ENCODE data around the gene ABCB4.

The ABCB4 gene

DNA sequence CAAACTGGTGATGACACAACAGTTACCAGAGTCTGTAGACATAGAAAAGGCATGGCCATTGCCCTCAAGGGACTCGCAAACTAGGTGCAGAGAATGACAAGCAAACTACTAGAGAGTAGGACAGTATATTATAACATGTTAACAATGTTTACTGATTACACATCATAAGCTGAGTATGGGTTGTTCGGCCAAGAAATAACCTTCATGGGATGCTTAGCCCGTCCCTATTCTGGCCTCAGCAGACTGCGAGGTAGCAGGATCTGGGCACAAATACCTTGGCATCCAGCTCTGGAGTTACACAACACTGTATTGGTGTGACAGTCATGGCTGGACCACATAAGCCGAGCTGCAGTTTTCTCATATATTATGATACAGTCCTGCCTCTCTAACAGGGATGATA is 51.4 kb downstream of the ABCB4 start:
- no peak for DNase-seq (ENCODE audit: low read depth, low spot score)

DNA sequence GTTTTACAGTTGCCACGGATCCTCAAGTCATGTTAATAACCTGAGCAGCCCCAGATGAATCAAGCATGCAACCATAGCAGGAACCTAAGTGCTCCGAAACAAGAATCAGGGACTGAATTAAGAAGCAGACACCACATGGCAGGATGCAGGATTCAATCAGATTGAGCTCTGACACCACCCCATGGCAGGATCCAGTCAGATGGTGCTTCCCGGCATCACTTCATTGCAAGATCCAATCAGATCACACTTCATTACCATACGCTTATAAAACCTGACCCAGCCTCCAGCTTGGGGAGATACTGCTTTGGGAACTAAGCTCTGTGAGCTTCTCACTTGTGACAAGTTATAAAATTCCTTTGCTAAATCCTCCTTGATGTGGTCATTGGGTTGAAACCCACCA is 55.3 kb downstream of the ABCB4 start:
- DNase-seq (ENCODE audit: low read depth, low spot score): no peak

DNA sequence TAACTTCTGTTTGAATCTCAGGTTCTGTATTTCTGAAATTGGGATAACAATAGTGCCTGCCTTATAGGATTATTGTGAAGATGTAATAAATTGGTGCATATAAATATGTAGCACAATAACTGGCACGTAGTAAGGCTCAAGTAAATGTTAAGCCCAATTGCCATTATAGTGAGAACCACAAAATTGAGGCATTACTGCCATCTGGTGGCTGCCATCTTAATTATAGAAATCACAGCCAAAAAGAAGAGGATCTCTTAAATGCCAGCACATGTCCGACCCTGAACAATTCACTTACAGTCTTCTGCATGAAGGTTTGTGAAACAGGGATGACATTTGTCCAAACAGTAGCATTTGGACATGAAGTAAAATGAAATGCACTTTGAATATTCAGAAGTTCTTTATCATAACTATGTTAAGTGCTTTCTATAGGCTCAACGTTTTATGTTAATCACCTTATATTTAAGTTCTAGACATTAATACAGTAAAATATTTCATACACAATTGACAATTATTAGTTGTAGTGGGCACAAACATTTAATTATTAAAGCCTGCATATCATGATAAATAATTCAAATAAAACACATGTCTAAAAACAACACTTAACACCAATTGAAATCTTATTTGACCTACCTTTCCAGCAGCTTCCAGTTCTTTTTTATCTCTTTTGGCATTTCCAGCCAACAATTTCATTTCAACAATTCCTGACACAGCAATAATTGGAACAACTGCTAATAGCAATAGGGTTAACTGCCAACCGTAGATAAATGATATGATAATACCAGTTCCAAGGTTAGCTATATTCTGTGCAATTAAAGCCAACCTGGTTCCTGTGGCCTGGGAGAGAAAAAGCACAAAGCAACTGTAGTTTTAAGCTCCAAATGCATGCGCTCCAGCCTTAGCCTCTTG is 58.5 kb downstream of the ABCB4 start:
- DNase-seq (ENCODE audit: low read depth, low spot score): peak; percentile 42

DNA sequence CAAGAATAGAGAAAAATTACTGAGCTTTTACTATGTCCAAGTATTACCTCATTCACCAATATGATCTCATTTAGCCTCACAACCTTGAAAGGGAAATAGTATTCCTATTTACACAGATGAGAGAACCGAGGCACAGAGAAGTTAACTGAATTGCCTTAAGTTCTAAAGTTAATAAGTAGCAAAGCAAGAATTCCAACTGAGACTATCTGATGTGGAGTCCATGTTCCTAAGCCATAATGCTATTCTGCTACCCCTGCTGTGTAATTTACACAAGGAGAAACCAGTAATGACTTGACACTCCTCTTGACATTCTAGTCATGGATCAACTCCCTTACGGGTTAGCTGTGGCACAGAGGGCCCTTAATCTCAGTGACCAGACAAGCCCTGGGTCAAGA is 60.7 kb downstream of the ABCB4 start:
- DNase-seq (ENCODE audit: low read depth, low spot score): no peak

DNA sequence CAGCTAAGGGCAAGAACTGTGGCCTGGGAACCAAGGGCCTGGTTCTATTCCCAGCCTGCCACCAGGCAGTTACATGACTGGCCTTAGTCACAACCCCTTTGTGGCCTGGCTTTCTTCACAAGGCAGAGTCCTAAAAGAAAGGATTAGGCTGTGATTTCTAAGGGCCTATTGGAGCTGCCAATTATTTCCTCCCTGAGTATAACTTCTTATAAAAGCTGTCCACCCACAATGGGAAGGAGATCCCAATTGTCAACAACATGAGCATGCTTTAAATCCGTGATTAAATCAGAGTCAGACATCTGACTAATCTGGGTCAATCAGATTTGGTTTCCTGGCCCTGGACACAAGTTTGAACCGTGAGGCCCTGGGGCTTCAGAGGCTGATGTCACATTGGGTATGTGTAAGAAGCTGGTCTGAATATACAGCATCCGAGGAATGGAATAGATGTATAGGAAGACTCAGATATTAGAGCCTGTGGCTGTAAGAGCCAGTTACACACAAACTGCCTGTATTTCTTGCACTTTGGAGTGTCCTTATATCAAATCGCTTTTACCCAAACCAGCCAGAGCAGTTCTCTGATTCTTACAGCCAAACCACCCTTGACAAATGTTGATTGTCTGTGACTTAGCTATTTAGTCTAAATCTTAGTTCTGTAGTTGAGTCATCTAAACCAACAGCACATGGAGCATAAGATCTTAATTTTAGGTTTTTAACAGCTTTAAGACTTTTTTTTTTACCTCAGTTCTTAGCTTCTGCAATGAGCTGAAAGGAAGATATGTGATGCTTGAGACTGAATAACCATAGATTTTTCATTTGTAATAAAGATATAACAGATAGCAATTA is 61.3 kb downstream of the ABCB4 start:
- DNase-seq (ENCODE audit: low read depth, low spot score): peak; percentile 30

DNA sequence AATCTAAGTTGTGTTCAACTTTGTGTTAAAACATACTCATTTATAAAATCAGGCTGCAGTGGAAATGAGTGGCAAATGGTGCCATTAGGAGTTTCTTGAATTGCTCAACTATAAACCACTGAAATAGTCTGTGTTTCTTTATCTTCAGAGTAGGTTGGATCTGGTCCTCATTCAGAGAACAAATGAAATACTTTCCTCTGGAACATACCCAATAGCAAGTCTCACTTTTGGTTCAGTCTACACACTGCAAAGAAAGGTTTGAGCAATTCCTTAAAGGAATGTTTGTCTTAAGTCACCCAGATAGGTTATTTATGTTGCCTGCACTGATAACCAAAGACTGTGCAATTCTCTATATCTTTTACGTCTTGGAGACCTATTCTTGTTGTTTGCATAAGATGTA is 62.5 kb downstream of the ABCB4 start:
- no peak for DNase-seq (ENCODE audit: low read depth, low spot score)

DNA sequence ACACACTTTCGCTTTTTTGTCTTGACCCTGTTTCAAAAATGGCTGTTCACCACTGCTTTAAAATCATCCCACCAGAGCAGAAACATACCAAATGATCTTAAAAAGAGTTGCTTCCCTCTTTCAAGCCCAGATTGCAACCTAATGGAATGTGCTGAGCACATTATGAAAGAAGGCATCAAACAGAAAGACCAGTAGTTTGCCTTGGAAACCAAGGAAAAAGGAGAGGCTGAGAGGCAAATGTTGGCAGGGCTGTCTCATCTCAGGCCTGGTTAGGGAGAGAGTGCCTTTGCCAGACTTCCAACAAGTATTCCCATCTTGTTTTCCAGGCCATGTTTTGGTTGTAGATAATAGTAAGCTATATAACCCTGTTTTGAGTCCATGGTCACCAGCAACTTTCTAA is 64.3 kb downstream of the ABCB4 start:
- DNase-seq (ENCODE audit: low read depth, low spot score): no peak

DNA sequence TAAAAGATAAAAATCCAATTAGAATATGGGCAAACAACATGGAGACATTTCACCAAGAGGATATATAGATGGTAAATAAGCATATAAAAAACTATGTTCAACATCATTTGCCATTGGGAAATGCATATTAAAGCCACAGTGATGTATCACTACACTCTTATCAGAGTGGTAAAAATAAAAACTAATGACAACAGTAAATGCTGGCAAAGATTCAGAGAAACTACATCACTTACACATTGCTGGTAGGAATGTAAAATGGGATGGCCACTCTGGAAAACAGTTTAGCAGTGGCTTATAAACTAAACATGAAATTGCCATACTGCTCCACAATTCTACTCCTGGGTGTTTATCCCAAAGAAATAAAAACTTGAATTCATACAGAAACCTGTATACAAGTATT is 70.8 kb downstream of the ABCB4 start:
- DNase-seq (ENCODE audit: low read depth, low spot score): no peak

DNA sequence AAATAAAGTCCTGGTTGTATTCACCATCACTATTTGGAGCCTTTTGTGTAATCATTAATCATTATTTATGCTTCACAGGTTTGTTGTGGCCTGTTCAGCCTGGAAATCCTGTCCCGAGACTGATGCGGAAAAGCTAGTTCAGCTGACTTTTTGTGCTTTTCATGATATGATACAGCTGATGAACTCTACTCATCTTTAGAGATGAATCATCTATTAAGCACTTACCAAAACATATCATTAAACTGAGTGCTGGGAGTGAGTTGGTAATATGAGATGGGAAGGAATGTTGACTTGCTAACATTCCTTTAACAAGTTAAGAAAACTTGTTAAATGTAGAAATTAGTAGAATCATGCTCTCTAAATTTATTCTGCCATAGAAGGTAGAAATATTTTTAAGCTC is 77.0 kb downstream of the ABCB4 start:
- DNase-seq (ENCODE audit: low read depth, low spot score): no peak

DNA sequence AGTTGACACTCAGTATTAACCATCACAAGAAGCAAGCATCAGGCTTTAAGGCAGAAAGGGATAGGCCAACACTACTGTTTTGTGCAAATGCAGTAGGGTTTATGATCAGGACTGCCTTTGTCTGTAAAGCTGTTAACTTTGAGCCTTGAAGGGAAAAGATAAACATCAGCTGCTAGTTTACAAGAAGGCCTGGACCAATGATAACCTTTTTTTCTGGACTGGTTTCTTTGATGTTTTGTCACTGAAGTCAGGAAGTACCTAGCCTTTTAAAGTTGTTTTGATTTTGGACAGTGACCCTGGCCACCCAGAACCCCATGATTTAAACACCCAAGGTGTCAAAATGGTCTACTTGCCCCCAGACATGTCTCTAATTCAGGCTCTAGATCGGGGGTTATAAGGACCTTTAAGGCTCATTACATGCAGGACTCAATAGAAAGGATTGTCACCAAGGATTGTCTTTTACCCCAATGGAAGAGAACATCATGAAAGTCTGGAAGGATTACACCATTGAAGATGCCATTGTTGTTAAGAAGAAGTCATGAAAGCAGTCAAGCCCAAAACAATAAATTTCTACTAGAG is 79.9 kb downstream of the ABCB4 start:
- DNase-seq (ENCODE audit: low read depth, low spot score): no peak

DNA sequence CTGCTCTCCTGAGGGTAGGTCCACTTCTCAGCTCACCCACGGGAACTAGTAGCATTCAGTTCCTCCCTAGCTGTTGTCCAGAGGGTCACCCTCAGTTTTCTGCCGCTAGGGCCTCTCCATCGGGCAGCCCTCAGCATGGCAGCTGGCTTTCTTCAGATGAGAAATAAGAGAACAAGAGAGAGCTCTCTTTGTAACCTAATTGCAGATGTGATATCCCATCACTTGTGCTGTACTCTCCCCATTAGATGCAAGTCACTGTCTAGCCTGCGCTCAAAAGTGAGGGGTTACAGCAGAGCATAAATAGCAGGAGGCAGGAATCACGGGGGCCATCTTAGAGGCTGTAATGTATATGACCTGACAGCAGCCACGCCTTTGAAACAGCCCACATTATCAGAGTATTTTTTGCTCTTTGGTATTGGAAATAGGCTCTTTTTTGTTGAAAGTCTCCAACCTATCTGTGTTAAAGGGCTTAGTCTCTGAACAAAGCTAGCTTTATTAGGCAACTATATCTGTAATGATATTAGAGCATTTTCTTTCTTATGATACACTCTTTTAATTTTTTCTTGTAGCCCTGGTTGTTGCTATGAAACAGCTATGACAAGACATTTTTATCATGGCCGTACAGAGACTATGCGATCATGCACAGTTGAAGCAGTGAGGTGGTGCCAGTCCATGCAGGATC is 84.3 kb downstream of the ABCB4 start:
- DNase-seq (ENCODE audit: low read depth, low spot score): no peak

DNA sequence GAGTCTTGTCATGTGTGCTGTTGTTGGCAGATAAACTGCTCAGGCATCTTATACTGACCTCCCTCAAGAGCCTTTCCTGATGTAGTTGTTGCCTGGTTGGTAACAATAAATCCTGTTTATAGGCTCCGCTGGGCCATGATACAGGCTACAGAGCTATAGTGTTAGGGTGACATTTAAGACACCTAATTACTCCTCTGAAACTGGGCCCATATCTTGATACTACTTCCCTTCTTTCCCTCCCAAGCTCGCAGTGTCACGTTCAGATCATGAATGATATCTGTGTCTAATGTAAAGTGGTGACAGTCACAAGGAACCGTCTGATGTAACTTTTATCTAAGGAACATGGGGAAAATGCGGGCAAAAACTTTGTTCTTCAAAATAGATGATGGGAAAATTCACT is 94.6 kb downstream of the ABCB4 start:
- DNase-seq (ENCODE audit: low read depth, low spot score): no peak

DNA sequence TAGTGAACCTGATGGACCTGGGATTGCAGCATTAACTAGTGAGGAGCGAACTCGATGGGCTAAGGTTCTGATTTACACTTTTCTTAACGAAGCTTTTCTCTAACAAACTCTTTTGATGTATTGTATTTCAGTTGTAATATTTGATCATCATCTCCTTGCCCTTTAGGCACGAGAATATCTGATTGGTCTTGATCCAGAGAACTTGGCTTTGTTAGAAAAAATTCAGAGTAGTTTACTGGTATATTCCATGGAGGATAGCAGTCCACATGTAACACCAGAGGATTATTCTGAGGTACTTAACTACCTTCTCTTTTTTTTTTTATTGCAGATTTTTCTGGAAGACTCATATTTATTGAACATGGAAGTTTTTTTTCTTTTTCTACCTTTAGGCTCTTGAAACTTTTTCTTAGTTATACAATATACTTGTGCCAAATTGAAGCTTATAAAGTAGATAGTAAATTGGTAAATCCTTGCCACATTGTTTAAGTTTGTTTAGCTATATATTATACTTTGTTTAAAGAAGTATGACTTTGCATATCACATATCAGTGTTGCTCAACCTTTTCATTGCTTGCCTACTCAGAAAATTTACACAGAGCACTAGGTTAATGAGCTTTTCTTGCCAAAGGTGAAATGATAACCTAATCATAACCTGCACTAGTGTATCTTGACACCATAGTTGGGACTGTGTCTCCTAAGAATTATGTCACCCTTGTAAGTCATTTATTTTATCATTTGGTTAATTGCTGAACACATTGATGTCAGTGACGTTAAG is 99.6 kb downstream of the ABCB4 start:
- DNase-seq (ENCODE audit: low read depth, low spot score): no peak

DNA sequence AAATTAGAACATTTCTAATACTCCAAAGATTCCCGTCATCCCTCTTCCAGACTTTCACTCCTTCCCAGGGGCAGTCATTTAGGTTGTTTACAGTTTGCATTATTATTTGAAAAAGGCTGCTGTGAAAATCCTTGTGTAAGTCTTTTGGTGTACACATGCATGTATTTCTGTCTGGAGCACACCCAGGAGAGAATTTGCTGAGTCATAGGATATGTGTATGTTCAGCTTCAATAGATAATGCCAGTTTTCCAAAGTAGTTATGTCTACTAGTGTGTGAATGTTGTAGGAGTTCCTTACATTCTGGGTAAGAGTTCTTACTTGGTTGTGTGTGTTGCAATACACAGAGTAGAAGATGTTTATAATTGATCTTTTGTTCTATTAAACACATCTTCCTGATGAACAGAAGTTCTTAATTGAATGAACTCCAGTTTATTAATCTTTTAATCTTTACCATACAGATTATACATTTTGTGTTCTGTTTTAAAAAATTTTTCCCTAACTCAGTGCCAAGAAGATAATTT is 104.8 kb downstream of the ABCB4 start:
- no peak for DNase-seq (ENCODE audit: low read depth, low spot score)

DNA sequence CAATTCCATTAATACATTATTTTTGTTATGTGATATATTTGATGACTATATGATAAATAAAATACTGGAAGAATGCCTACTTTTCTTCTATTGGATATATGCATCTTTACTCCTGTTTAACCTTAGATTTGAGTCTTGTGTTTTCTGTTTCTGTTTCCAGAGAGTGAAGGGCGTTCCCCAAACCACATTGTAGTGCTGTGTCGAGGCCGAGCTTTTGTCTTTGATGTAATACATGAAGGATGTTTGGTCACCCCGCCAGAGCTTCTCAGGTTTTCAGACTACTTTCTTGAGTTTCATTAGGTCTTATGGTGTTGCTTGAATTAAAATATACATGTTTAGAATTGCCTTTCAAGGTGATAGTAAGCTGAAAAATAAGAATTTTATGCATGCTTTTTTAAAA is 106.3 kb downstream of the ABCB4 start:
- no peak for DNase-seq (ENCODE audit: low read depth, low spot score)

DNA sequence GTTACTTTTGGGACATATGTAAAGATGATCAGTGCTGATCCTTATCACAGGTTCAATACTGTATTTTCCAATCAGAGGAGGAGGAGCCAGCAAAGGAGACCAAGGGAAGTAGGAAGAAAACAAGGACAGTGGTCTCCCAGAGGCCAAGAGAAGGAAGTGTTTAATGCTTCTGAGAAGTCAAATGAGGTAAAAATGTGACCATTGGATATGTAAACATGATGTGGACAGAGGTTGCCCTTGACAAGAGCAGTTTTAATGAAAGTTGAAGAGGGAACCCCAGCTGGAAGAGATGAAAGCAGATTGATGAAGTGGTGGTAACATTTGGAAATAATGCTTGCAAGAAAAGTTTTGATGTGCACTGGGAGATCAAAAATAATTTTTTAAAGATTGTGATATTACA is 111.2 kb downstream of the ABCB4 start:
- no peak for DNase-seq (ENCODE audit: low read depth, low spot score)

DNA sequence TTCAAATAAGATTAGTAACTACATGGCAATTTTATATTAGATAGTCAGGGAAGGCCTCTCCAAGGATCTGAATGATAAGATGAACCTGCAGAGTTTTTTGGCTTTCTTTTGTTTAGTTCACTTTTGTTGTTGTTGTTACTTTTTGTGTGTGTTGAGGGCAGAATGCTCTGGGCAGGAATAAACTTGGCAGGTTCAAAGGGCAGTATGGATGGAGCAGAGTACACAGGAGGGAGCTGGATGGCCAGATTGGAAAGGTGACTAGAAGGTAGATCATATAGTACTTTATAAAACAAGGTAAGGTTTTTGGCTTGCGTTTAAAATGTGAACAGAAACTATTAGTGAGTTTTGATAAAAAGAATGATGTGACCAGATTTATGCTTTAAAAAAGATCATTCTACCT is 112.1 kb downstream of the ABCB4 start:
- DNase-seq (ENCODE audit: low read depth, low spot score): no peak

DNA sequence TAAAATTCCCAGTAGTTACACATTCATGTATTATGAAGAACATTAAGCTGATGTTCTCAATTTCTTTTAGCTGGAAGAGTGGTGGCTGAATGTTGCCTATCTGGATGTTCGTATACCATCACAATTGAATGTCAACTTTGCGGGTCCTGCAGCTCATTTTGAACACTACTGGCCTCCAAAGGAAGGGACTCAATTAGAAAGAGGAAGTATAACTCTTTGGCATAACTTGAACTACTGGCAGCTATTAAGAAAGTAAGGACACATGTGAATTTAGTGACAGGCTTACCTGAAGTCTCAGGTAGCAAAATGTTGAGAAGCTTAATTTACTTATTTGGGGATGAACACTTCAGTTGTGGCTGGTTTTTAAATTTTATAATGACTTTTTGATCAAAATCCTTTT is 114.2 kb downstream of the ABCB4 start:
- DNase-seq (ENCODE audit: low read depth, low spot score): no peak

DNA sequence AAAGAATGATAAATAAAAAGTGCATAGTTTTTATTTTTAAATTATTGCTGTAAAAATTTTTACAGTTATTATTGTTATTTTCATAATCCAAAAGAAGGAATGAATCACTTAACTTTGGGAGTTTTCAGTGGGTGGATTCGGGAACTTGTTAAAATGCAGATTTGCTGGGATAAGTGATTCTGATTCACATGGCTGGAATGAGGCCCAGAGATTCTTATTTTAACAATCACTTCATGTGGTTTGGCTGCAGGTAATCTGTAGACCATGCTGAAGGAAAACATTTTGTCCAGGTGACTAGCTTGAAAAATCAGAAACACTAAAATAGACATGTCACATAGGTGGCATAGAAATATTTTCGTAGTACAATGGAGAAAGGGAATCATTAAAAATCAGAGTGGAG is 116.1 kb downstream of the ABCB4 start:
- no peak for DNase-seq (ENCODE audit: low read depth, low spot score)

DNA sequence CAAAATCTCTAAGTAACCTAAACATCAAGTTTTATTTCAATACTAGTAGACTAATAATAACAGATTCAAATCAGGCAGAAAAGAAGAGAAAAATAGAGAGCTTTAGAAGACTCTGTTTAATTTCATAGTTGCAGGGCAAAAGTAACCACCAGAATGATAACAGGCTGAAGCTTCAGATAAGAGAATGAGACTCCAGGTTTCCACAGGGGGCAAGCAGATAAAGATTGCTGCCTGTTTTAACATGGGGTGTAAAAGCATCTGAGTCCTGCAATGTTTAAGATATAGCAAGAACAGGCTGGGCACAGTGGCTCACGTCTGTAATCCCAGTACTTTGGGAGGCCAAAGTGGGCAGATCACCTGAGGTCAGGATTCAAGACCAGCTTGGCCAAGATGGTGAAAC is 119.0 kb downstream of the ABCB4 start:
- DNase-seq (ENCODE audit: low read depth, low spot score): no peak

DNA sequence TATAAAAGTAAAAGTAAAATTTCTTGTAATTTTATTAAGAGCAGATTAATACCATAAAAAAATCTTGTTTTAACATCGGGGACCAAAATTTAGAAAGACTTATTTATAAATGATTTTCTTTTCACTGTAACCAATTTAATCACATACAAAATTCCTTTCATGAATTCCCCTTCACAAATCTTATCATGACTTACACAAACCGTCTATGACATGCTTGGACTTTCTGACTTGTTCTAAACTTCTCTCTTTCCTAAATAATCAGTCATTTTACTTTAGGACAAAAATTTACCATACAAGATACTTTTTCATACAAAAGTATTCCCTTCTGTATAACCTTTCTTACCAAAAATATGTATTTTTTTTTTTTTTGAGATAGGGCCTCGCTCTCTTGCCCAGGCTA is 120.7 kb downstream of the ABCB4 start:
- no peak for DNase-seq (ENCODE audit: low read depth, low spot score)

All from ELF-1 (cell line).